ENCODE measurements around the gene DDOST. TPM values are rescaled to one million over a fixed set of nuclear protein-coding genes. Genes with fewer than 3 reads are reported as not detected.

DDOST gene
- total RNA-seq, 2 experiments from 2014 or later, result 111 to 148 TPM

DNA sequence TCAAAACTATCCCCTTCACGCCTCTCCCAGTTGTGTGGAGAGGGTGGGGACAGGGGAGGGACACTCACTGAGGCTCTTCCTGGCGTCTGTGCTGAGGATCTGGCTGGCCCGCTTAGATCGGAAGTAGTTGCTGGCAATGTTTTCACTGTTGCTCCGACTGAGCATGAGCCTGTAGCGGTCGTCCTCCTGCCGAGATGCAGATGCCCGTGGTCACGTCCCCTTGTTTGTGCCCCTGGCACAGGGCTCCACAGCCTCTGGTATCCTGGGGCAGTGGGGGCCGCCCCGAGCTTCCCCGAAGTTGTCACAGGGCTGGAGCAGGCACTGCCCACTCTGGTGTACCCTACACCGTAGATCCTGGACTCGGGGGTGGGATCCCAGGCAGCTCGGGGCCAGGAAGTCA lies 5.0 kb upstream of the DDOST start:
- TF ChIP-seq, protein P1, sequence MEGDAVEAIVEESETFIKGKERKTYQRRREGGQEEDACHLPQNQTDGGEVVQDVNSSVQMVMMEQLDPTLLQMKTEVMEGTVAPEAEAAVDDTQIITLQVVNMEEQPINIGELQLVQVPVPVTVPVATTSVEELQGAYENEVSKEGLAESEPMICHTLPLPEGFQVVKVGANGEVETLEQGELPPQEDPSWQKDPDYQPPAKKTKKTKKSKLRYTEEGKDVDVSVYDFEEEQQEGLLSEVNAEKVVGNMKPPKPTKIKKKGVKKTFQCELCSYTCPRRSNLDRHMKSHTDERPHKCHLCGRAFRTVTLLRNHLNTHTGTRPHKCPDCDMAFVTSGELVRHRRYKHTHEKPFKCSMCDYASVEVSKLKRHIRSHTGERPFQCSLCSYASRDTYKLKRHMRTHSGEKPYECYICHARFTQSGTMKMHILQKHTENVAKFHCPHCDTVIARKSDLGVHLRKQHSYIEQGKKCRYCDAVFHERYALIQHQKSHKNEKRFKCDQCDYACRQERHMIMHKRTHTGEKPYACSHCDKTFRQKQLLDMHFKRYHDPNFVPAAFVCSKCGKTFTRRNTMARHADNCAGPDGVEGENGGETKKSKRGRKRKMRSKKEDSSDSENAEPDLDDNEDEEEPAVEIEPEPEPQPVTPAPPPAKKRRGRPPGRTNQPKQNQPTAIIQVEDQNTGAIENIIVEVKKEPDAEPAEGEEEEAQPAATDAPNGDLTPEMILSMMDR (conservative IDR thresholded peaks at IDR 0.05; ENCODE audit: low read length), result no peak
- no peak for TF ChIP-seq EZH2phosphoT487 (IDR thresholded peaks at IDR 0.05; ENCODE audit: borderline replicate concordance, low read depth, low read length)
- no peak overlapping the region for H3K4me3 ChIP-seq (ENCODE audit: low read depth, low read length, poor library complexity, severe bottlenecking)
- peaks cover 23% of the 10 kb centered on the region for H3K4me1 ChIP-seq (ENCODE audit: insufficient read depth, low read length, poor library complexity, severe bottlenecking)
- no peaks in the 10 kb centered on the region for H3K9me2 ChIP-seq (ENCODE audit: insufficient read depth, low read length)
- BruUV-seq (replicated peaks), result no TSS peak
- intact Hi-C loops (cut with micrococcal nuclease; ENCODE audit: unreplicated experiment), result no loop called here
- no peaks in the 10 kb centered on the region for H3K36me3 ChIP-seq (ENCODE audit: insufficient read depth, low read length)
- H2AFZ ChIP-seq (ENCODE audit: low read length), result peak overlapping the region; percentile 87; the same call in 1 of the 2 replicates
- DNase-seq (ENCODE audit: low spot score), result no peak
- H3K4me2 ChIP-seq (ENCODE audit: low read length), result no peak overlapping the region
- H3K79me2 ChIP-seq (ENCODE audit: insufficient read depth, low read depth, low read length), result no peaks in the 10 kb centered on the region
- H4K20me1 ChIP-seq (ENCODE audit: insufficient read depth, low read length), result no peaks in the 10 kb centered on the region
- POLR2A ChIA-PET, result interaction anchor here (0.6 kb wide), 2 partner anchors 105 to 211 kb away, joined by 3 read pairs; no protein-coding TSS in a partner anchor
- CTCF ChIA-PET (ENCODE audit: unreplicated experiment), result interaction anchor here (1.2 kb wide), 1 partner anchor 32 kb away, joined by 5 read pairs; no protein-coding TSS in a partner anchor
- H3K9me3 ChIP-seq (ENCODE audit: low read length), result no peaks in the 10 kb centered on the region
- no peak overlapping the region for H3K27ac ChIP-seq (ENCODE audit: low read depth, low read length, poor library complexity, severe bottlenecking)

DNA sequence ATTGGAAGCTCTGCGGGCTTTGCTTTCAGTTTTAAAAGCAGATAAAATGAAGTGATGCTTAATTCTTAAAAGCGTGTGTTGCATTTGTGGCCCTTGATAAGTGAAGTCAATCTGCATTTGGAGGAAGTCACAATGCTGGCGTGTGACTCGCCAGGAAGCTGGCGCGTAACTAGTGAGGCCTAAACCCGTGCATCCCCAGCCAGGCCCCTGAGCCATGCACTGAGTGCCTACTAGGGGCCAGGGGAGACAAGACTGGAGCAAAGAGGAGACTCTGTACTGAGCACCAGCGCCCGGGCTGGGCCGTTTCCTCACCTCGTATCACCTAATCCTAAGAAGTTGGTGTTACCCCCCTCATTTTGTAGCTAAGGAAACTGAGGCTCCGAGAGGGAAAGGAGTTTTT lies 4.6 kb upstream of the DDOST start:
- H3K27ac ChIP-seq (ENCODE audit: low read depth, low read length, poor library complexity, severe bottlenecking), result no peak overlapping the region
- no TSS peak for BruUV-seq (replicated peaks)

More for the DNA sequence above, 4.6 kb upstream of the DDOST start:
- Histone ChIP-seq H2AFZ (ENCODE audit: low read length) (no peak overlapping the region; the same call in 1 of the 2 replicates), H3K4me2 (ENCODE audit: low read length) (no peak overlapping the region), H4K20me1 (ENCODE audit: insufficient read depth, low read length) (no peaks in the 10 kb centered on the region), H3K9me2 (ENCODE audit: insufficient read depth, low read length) (no peaks in the 10 kb centered on the region), H3K36me3 (ENCODE audit: insufficient read depth, low read length) (no peaks in the 10 kb centered on the region), H3K79me2 (ENCODE audit: insufficient read depth, low read depth, low read length) (peaks cover 4% of the 10 kb centered on the region), H3K9me3 (ENCODE audit: low read length) (no peaks in the 10 kb centered on the region), H3K4me1 (ENCODE audit: insufficient read depth, low read length, poor library complexity, severe bottlenecking) (peaks cover 23% of the 10 kb centered on the region), H3K4me3 (ENCODE audit: low read depth, low read length, poor library complexity, severe bottlenecking) (no peak overlapping the region)
- TF ChIP-seq, protein P1 (conservative IDR thresholded peaks at IDR 0.05; ENCODE audit: low read length), result no peak
- no peak for TF ChIP-seq EZH2phosphoT487 (IDR thresholded peaks at IDR 0.05; ENCODE audit: borderline replicate concordance, low read depth, low read length)
- ChIA-PET CTCF (ENCODE audit: unreplicated experiment) (interaction anchor here (1.2 kb wide), 1 partner anchor 32 kb away, joined by 5 read pairs; no protein-coding TSS in a partner anchor), POLR2A (interaction anchor here (0.6 kb wide), 1 partner anchor 212 kb away, joined by 3 read pairs; no protein-coding TSS in a partner anchor)
- intact Hi-C loops (cut with micrococcal nuclease; ENCODE audit: unreplicated experiment), result no loop called here
- peak; percentile 41 for DNase-seq (ENCODE audit: low spot score)

Data from OCI-LY7 (cell line).